HG03558 (cell line): ENCODE results near the gene TNFRSF21.
"Not testable (repeated sequence)": the region's sequence is repeated elsewhere in the genome, so short reads cannot be mapped to it uniquely, and the experiment has no call there.

ENCODE experiments used
- ATAC-seq: cut with Tn5 transposase; IDR thresholded peaks from one replicate; pipeline ENCODE4 v1.9.1; 2021; ENCODE audit warnings: moderate number of reproducible peaks; ENCODE audit not compliant: unreplicated experiment; ENCODE audit errors: extremely low read depth

Gene TNFRSF21

GRCh38 chr6:47231151-47231550, 78.6 kb downstream of the TNFRSF21 start:
- ATAC-seq: no peak

GRCh38 chr6:47230579-47230978, 79.1 kb downstream of the TNFRSF21 start:
- no peak for ATAC-seq

DNA sequence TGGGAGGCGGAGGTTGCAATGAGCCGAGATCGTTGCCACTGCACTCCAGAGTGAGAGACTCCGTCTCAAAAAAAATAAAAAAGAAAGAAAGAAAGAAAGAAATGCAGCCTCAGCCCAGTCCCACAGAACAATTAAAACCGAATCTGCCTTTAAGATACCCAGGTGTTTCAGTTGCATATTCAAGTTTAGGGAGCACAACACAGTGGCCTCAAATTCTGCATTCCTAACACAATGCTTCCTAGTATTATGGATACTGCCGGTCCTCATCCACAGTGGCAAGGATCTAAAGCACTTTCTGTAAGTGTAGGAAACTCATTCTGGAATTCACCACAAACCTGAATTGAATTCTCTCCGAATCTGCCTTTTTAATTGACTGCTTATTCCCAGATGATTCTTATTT, 80.5 kb downstream of the TNFRSF21 start:
- ATAC-seq: no peak

DNA sequence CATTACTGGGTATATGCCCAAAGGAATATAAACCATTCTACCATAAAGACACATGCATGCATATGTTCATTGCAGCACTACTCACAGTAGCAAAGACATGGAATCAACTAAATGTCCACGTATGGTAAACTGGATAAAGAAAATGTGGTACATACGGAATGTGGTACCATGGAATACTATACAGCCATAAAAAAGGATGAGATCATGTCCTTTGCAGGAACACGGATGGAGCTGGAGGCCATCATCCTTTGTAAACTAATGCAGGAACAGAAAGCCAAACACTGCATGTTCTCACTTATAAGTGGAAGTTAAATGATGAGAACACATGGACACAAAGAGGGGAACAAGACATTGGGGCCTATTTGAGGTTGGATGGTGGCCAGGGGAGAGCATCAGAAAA, 81.6 kb downstream of the TNFRSF21 start:
- not testable (repeated sequence) for ATAC-seq

DNA sequence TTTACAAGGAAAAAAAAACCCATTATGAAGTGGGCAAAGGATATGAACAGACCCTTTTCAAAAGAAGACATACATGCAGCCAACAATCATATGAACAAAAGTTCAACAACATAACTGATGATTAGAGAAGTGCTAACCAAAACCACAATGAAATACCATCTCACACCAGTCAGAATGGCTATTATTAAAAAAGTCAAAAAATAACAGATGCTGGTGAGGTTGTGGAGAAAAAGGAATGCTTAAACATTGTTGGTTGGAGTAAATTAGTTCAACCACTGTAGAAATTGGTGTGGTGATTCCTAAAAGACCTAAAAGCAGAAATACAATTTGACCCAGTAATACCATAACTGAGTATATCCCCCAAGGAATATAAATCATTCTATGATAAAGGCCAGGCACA, 86.5 kb downstream of the TNFRSF21 start:
- not testable (repeated sequence) for ATAC-seq

DNA sequence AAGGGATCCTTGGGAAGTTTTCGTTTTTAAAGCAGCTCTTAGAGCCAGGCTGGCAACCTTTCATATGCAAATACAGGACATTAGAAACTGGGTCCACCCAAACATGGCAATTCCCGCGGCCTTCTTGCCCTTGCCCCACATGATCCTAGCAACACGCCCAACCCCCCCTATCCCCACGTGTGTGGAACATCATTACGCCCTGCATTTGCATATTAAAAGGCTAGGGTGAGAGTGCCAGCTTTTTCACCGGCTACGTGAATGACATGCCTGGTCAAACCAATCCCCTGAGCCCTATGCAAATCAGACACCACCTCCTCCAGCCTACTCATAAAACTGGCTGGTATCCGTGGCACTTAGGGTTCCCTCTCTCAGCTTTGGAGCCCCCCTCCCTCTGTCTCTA, 88.1 kb downstream of the TNFRSF21 start:
- ATAC-seq: no peak

GRCh38 chr6:47209632-47210031, 100.1 kb downstream of the TNFRSF21 start:
- no peak for ATAC-seq

GRCh38 chr6:47207261-47207660, 102.4 kb downstream of the TNFRSF21 start:
- ATAC-seq: no peak

- no peak for ATAC-seq
Measured at GRCh38 chr6:47206626-47207025, 103.1 kb downstream of the TNFRSF21 start.

- no peak for ATAC-seq
Measured at GRCh38 chr6:47203938-47204611, 105.6 kb downstream of the TNFRSF21 start.

GRCh38 chr6:47203266-47203937, 106.3 kb downstream of the TNFRSF21 start:
- ATAC-seq: peak; percentile 80

DNA sequence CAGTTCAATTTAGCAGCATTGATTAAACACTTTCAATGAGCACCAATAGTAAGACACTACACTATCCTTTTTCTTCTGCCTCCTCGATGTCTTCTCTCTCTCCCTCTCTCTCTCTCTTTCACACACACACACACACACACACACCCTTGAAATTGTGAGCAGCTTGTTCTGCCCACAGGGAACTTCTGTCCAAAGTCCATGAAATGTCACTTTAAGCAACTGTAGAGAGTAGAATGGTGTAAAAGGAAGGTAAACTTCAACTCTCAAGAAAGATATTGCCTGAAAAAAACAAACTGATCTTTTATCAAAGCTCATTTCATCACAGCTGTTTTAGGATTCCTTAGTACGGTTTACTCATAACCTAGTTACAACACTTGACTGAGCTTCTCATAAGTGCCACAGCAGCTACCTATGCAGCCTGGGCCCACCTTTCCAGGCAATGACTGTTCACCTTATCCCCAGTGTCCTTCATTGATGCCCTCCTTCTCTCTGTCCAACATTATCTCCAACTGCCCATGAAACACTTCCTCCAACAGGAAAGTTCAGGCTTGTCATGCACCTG, 107.0 kb downstream of the TNFRSF21 start:
- ATAC-seq: no peak

DNA sequence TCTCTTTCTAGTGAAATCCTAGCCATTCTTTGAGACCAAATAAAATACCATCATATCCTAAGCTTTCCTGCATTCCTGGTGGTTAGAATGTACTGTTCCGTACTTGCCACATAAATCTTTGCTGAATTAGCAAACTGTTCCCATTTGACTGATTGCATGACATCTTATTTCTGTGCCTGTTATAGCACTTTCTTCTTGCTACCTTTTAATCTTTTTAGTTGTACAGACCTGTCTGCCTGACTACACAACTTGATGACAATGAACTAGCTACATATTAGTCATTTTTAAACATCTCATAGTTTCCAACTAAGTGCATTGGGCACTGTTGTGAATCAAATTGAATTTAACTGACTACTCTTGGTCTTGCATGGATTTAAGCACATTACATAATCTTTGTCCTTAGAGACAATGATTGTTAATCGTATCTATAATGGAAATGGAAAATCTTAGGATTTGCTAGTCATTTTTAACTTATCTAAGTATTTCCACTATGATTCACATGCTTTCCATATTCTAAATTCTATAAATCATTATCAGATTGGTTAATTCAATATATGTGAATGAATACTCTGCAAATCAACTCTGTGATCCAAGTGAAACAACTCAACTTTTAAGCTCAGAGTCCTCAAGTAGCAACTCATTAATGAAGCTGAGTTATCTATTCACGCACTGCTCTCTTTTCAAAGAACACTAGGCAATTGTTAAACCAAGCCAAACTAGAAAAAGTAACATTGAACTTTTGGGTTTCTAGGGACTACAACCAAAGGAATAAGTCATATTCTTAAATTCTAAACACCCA, 109.0 kb downstream of the TNFRSF21 start:
- ATAC-seq: no peak

DNA sequence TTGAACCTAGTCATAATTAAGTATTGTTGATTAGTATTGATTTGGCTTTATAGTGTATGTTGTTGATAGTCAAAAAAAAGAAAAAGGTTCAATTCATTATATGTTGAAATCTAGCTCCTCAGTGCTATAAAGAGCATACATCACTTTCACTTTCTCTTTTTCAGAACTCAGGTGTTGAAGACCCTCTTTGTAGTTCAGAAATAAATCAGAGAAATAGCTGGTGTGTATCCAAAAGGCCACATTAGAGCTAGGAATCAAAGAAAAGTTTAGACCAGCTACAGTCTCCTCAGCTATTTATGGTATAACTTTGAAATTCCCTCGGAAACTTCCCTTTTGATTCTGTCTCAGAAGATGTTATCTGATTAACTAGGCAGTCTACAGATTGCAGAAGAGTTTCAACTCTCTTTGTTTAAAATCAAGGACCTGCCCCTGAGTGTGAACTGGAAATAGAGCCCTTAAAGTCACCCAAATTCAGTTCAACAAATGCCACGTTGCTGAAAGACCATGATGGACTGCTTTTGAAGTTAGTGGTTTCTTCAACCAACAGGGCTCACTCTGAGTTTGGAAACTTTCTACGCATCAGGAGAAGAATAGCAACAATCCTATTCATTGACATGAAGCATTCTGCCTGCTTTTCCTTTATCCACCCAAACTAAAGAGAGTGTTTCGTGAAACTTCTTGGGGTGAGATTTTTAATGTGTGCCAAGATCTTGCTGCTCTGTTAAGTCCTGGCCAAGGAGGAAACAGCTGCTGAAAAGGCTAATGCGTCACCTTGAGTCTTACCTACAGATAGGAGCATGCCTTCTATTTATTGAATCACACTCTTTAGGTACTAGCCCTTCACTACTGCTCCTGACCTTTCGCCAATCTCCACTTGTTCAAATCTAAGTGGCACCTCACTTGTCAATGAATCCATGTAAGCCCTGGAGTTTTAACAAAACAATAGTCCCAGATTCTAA, 111.7 kb downstream of the TNFRSF21 start:
- no peak for ATAC-seq

DNA sequence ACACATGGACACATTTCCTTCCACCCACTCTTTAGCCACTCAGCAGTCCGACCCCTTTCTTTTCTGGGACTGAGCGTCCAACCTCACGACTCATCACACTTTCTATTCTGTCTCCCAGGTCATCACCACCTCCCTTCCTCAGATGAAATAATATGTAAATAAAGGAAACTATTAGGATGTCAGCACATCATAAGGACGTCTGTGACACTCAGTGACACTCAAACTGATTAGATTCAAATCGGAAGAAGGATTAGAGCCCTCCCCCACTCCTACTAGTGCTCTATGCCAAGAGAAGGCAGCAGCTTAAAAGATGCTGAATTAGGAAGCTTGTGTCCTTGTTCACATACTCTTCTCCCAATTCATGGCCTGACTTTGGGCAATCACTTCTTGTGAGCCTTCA, 113.6 kb downstream of the TNFRSF21 start:
- ATAC-seq: no peak

DNA sequence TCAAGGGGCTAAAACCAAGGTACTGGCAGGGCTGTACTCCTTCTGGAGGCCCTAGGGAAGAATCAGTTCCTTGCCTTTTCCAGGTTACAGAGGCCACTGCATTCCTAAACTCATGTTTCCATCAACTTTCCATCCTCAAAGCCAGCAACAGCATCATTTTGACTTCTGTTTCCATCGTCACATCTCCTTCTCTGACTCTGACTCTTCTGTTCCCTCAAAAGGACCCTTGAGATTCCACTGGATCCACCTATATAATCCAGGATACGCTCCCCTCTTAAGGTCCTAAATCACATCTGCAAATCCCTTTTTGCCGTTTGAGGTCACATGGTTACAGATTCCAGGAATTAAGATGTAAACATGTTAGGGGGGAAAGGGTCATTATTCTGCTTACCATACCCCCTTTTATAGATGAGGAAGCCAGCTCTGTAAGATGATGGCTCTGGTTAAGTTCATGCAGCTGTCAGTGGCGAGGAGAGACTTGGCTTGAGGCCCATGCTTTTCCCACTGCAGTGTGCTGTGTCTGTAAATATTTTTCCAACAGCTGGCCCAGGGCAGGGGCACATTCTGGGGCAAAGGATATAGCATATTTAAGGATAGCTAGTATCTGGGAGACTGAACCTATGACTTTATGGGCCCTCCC, 114.6 kb downstream of the TNFRSF21 start:
- ATAC-seq: no peak

DNA sequence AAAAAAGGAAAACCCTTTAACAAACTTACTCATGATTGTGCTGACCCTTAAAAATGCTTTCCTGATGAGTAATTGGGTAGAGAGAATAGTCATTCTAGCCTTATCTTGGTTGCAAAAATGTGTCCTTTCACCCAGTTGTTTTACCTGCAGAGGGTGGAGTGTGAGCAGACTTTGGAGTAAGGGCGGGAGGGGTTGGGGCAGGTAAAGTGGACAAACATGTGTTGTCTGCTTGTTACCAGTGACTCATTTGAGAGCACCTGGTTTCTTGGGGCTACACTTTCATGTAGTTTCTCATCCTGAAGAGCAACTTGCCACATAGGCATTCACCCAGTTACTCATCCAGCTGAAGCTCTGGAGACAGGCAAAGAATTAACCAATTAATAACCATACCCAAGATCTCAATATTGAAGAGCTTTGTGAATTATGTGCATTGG, 121.1 kb downstream of the TNFRSF21 start:
- ATAC-seq: no peak

DNA sequence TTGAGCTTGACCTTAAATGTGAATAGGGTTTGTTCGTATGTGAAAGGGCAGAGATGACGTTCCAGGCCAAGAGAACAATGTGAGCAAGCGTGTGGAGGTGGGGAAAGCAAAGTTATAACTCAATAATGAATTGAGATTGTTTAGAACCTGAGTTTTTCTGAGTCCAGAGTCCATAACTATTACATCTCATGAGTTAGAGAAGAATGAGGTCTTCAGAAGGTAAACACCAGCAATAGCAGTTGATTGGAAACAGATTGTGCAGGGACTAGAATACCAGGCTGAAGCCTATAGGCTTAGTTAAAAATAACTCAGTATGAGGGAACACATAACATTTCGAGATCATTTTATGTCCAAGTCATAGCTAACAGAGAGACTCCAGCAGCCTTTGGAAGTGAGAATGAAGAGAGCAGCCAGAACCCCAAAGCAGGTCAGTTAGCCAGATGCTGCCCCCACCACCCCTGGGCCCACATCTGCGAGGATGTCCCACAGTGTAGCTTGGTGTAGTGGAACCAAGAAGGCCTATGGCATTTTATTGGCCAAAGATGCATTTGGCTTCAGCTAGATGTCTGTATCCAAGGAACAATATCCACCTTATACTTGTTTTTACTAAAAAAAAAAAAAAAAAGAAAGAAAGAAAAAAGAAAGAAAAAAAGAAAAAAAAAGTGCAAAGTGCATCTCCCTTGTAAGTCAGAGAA, 121.7 kb downstream of the TNFRSF21 start:
- ATAC-seq: no peak

GRCh38 chr6:47187113-47187512, 122.6 kb downstream of the TNFRSF21 start:
- no peak for ATAC-seq
